ENCODE data around the gene SNX20.

DNA sequence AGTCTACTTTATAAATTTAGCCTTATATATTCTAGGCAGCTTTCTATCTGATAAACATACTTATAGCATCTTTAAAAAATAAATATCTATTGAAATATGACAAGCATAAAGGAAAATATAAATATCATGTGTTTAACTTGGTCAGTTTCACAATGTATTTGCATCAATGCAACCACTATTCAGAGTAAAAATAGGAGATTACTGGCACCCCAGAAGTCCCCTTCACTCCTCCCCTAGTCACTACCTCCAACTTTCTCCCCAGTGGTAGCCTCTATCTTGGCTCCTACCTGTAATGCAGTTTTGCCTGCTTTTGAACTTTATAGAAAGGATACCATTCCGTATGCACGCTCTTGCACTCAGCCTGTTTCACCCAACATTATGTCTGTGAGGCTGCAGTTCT lies 9.1 kb upstream of the SNX20 start:
- TF ChIP-seq TARDBP (IDR thresholded peaks at IDR 0.05; ENCODE audit: borderline replicate concordance) (no peak), YY1 (IDR thresholded peaks at IDR 0.05; ENCODE audit: low read depth, low read length) (no peak), BACH1 (IDR thresholded peaks at IDR 0.05; ENCODE audit: borderline replicate concordance) (no peak), TAF1 (IDR thresholded peaks at IDR 0.05; ENCODE audit: borderline replicate concordance, low read depth, low read length) (no peak), CTCF (IDR thresholded peaks at IDR 0.05 in 2 of 3, conservative IDR thresholded peaks at IDR 0.05 in 1 of 3; ENCODE audit: control insufficient read depth in 2 of 3, extremely low read depth in 1 of 3, insufficient read depth in 1 of 3, low read depth in 3 of 3, low read length in 3 of 3) (no peak), EP300 (IDR thresholded peaks at IDR 0.05; ENCODE audit: borderline replicate concordance in 1 of 2, control insufficient read depth in 1 of 2, low read depth in 2 of 2, low read length in 2 of 2) (no peak), DPF2 (IDR thresholded peaks at IDR 0.05) (no peak), NFIC (IDR thresholded peaks at IDR 0.05; ENCODE audit: low read depth, low read length) (0 out of 2 replicates have a peak, but pooled peaks have one; percentile 15), SMC3 (IDR thresholded peaks at IDR 0.05; ENCODE audit: borderline replicate concordance, low read length) (no peak), ZNF24 (IDR thresholded peaks at IDR 0.05) (no peak), POLR2AphosphoS5 (IDR thresholded peaks at IDR 0.05; ENCODE audit: low read length) (no peak)
- TF ChIP-seq, protein P1, sequence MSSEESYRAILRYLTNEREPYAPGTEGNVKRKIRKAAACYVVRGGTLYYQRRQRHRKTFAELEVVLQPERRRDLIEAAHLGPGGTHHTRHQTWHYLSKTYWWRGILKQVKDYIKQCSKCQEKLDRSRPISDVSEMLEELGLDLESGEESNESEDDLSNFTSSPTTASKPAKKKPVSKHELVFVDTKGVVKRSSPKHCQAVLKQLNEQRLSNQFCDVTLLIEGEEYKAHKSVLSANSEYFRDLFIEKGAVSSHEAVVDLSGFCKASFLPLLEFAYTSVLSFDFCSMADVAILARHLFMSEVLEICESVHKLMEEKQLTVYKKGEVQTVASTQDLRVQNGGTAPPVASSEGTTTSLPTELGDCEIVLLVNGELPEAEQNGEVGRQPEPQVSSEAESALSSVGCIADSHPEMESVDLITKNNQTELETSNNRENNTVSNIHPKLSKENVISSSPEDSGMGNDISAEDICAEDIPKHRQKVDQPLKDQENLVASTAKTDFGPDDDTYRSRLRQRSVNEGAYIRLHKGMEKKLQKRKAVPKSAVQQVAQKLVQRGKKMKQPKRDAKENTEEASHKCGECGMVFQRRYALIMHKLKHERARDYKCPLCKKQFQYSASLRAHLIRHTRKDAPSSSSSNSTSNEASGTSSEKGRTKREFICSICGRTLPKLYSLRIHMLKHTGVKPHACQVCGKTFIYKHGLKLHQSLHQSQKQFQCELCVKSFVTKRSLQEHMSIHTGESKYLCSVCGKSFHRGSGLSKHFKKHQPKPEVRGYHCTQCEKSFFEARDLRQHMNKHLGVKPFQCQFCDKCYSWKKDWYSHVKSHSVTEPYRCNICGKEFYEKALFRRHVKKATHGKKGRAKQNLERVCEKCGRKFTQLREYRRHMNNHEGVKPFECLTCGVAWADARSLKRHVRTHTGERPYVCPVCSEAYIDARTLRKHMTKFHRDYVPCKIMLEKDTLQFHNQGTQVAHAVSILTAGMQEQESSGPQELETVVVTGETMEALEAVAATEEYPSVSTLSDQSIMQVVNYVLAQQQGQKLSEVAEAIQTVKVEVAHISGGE (CRISPR knock-in tag; IDR thresholded peaks at IDR 0.05) = no peak

Measured in GM12878 (cell line).